Thyroid gland (tissue), 4 donors: Measurements from ENCODE around the gene LAMA2. TPM values are rescaled to one million over a fixed set of nuclear protein-coding genes. Genes with fewer than 3 reads are reported as not detected.

Experiments
- DNase-seq, 2 donors: peaks; one replicate each; pipeline ENCODE4 v3.0.0-alpha.2; 2019
- H3K27ac ChIP-seq, 3 donors: fragments of 200-600 bp; sonication (generic); 1 replicate in 2 of 3; 2 replicates in 1 of 3; pipeline ENCODE4 v1.5.1; 2016 to 2019; ENCODE audit warnings: mild to moderate bottlenecking in 1 of 3, moderate library complexity in 1 of 3
- H3K27me3 ChIP-seq: fragments of 200-600 bp; sonication (generic); one replicate; pipeline ENCODE4 v1.5.1; 2019
- H3K36me3 ChIP-seq, 2 donors: fragments of 200-600 bp; sonication (generic); one replicate each; pipeline ENCODE4 v1.5.1; 2016 to 2019
- H3K4me1 ChIP-seq, 2 donors: fragments of 200-600 bp; sonication (generic); one replicate each; pipeline ENCODE4 v1.5.1; 2017 to 2019
- H3K4me3 ChIP-seq, 3 donors: fragments of 200-600 bp; sonication (generic); replicated peaks in 1 of 3; 1 replicate in 2 of 3; 2 replicates in 1 of 3; pipeline ENCODE4 v1.5.1; 2016; ENCODE audit warnings: mild to moderate bottlenecking in 1 of 3
- H3K9me3 ChIP-seq: fragments of 200-600 bp; sonication (generic); one replicate; pipeline ENCODE4 v1.5.1; 2017
- CTCF ChIP-seq, 6 experiments: fragments of 200-600 bp in 3 of 6; fragments of 450-650 bp in 3 of 6; sonication (generic) in 3 of 6; IDR thresholded peaks; one replicate each; pipeline ENCODE4 v1.5.1; 2016 to 2019; ENCODE audit warnings: antibody characterized with exemption in 6 of 6, mild to moderate bottlenecking in 2 of 6, inconsistent platforms in 1 of 6, moderate library complexity in 1 of 6
- POLR2A ChIP-seq, 2 donors: fragments of 450-650 bp; IDR thresholded peaks; one replicate each; pipeline ENCODE4 v1.6.1; 2017; ENCODE audit warnings: antibody characterized with exemption in 2 of 2, mild to moderate bottlenecking in 2 of 2, moderate library complexity in 1 of 2
- WGBS, 2 donors: methylation state at CpG; one replicate each; pipeline ENCODE4 v1.1.5; 2017; 5-methylcytosine and 5-hydroxymethylcytosine counted together
- intact Hi-C: fragments of 100-400 bp; cut with DNase I; formaldehyde crosslinking; loops from one replicate; pipeline ENCODE4 v1.15.1; 2023
- total RNA-seq, 4 donors: library from RNA; depleted of rRNA; stranded (reverse); fragments of >200 nt; gene quantifications; one replicate each; pipeline ENCODE4 v1.2.3, GENCODE V29; 2016

Gene LAMA2
- total RNA-seq, 4 donors from 2014 or later, result 41.4 to 117 (median 78.9) TPM

- H3K36me3 ChIP-seq, result no peaks in the 10 kb centered on the region
- H3K9me3 ChIP-seq, result no peaks in the 10 kb centered on the region
- DNase-seq, result no peak
- intact Hi-C loops, result no loop called here
- no peak overlapping the region for H3K27ac ChIP-seq
- 78% methylated on average over 3 of the region's 3 CpGs for WGBS, 2 donors
- H3K27me3 ChIP-seq, result no peaks in the 10 kb centered on the region
- TF ChIP-seq CTCF (IDR thresholded peaks at IDR 0.05), result no peak
- no peak for TF ChIP-seq POLR2A (IDR thresholded peaks at IDR 0.05)
- no peak overlapping the region for H3K4me3 ChIP-seq
- H3K4me1 ChIP-seq, result no peaks in the 10 kb centered on the region
Observed at GRCh38 chr6:129120856-129121638, 238.1 kb downstream of the LAMA2 start.

GRCh38 chr6:129124347-129124746 lies 241.4 kb downstream of the LAMA2 start:
- TF ChIP-seq POLR2A (IDR thresholded peaks at IDR 0.05) (no peak), CTCF (IDR thresholded peaks at IDR 0.05) (no peak)
- WGBS, 2 donors, result 97 to 98% methylated on average over 1 of the region's 1 CpG
- no peak overlapping the region for H3K4me3 ChIP-seq
- no peaks in the 10 kb centered on the region for H3K36me3 ChIP-seq
- H3K27me3 ChIP-seq, result no peaks in the 10 kb centered on the region
- no peaks in the 10 kb centered on the region for H3K4me1 ChIP-seq
- DNase-seq, result no peak
- intact Hi-C loops, result no loop called here
- no peaks in the 10 kb centered on the region for H3K9me3 ChIP-seq
- no peak overlapping the region for H3K27ac ChIP-seq

GRCh38 chr6:129130106-129130505 lies 247.2 kb downstream of the LAMA2 start:
- Histone ChIP-seq H3K4me3 (no peak overlapping the region), H3K36me3 (no peaks in the 10 kb centered on the region), H3K9me3 (no peaks in the 10 kb centered on the region), H3K4me1 (peaks cover 5 to 6% of the 10 kb centered on the region in 2 donors), H3K27me3 (no peaks in the 10 kb centered on the region), H3K27ac (peak overlapping the region in 2 of 3 donors; percentile 58 to 67)
- DNase-seq, result no peak
- intact Hi-C loops, result no loop called here
- TF ChIP-seq CTCF (IDR thresholded peaks at IDR 0.05), result no peak
- no peak for TF ChIP-seq POLR2A (IDR thresholded peaks at IDR 0.05)

GRCh38 chr6:129130959-129131681 lies 248.2 kb downstream of the LAMA2 start:
- peak overlapping the region in 2 of 3 donors; percentile 55 to 58 for H3K27ac ChIP-seq
- TF ChIP-seq POLR2A (IDR thresholded peaks at IDR 0.05) (no peak), CTCF (IDR thresholded peaks at IDR 0.05) (no peak)
- H3K36me3 ChIP-seq, result no peaks in the 10 kb centered on the region
- 77 to 78% methylated on average over 3 of the region's 3 CpGs for WGBS, 2 donors
- H3K4me3 ChIP-seq, result no peak overlapping the region
- DNase-seq, result peak; percentile 4 to 8
- H3K9me3 ChIP-seq, result no peaks in the 10 kb centered on the region
- H3K27me3 ChIP-seq, result no peaks in the 10 kb centered on the region
- H3K4me1 ChIP-seq, result peaks cover 5 to 6% of the 10 kb centered on the region in 2 donors
- intact Hi-C loops, result no loop called here

- Histone ChIP-seq H3K9me3 (no peaks in the 10 kb centered on the region), H3K27ac (peak overlapping the region; percentile 49 to 61 (median 55)), H3K27me3 (no peaks in the 10 kb centered on the region), H3K4me3 (no peak overlapping the region), H3K36me3 (no peaks in the 10 kb centered on the region), H3K4me1 (peaks cover 5 to 6% of the 10 kb centered on the region in 2 donors)
- intact Hi-C loops, result no loop called here
- DNase-seq, result no peak
- TF ChIP-seq POLR2A (IDR thresholded peaks at IDR 0.05) (no peak), CTCF (IDR thresholded peaks at IDR 0.05) (no peak)
- 35 to 42% methylated on average over 5 of the region's 5 CpGs for WGBS, 2 donors
Observed at GRCh38 chr6:129133770-129134192, 250.8 kb downstream of the LAMA2 start.
